Cardiac fibroblast (primary cell): ENCODE measurements around the gene HECW1.
"Not testable (repeated sequence)": the region's sequence is repeated elsewhere in the genome, so short reads cannot be mapped to it uniquely, and the experiment has no call there.

Source experiments
- DNase-seq, 2 donors: peaks; one replicate each; pipeline versions ENCODE4 v3.0.0 to v3.0.0-alpha.2; 2010; ENCODE audit warnings: low read depth in 2 of 2
- H3K4me3 ChIP-seq, 2 donors: replicated peaks in 1 of 2; 1 replicate in 1 of 2; 2 replicates in 1 of 2; pipeline ENCODE4 v1.5.1; 2011; ENCODE audit warnings: low read depth in 2 of 2, low read length in 2 of 2, mild to moderate bottlenecking in 2 of 2, moderate library complexity in 1 of 2
- TF ChIP-seq, protein P1 (sequence below): IDR thresholded peaks from one replicate; pipeline ENCODE4 v1.5.1; 2011; ENCODE audit warnings: low read depth, mild to moderate bottlenecking, low read length, inconsistent platforms

HECW1 gene

DNA sequence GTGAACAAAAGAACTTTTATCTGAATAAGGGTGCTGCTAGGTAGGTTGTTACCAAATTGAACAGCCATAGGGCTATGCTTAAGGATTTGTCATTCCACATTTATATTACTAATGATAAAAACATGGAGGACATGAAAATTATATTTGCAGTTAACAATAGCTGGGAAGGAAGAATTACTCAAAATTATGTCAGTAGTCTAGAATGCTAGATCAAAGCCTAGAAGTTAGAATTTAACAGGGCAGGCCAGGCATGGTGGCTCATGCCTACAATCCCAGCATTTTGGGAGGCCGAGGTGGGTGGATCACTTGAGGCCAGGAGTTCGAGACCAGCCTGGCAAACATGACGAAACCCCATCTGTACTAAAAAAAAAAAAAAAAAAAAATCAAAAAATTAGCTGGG, 479.9 kb downstream of the HECW1 start:
- no peak overlapping the region for H3K4me3 ChIP-seq

DNA sequence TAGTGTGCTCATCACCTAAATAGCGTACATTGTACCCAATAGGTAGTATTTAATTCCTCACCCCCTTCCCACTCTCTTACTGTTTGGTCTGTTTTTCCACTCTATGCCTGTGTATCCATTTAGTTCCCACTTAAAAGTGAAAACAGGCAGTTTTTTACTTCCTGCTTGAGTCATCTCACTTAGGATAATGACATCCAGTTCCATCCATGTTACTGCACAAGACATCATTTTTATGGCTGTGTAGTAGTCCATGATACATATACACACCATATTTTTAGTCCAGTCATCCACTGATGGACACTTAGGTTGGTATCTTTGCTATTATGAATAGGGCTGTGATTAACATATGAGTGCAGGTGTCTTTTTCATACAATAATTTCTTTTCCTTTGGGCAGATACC, 480.6 kb downstream of the HECW1 start:
- no peak for DNase-seq
- TF ChIP-seq, protein P1, sequence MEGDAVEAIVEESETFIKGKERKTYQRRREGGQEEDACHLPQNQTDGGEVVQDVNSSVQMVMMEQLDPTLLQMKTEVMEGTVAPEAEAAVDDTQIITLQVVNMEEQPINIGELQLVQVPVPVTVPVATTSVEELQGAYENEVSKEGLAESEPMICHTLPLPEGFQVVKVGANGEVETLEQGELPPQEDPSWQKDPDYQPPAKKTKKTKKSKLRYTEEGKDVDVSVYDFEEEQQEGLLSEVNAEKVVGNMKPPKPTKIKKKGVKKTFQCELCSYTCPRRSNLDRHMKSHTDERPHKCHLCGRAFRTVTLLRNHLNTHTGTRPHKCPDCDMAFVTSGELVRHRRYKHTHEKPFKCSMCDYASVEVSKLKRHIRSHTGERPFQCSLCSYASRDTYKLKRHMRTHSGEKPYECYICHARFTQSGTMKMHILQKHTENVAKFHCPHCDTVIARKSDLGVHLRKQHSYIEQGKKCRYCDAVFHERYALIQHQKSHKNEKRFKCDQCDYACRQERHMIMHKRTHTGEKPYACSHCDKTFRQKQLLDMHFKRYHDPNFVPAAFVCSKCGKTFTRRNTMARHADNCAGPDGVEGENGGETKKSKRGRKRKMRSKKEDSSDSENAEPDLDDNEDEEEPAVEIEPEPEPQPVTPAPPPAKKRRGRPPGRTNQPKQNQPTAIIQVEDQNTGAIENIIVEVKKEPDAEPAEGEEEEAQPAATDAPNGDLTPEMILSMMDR: no peak
- no peak overlapping the region for H3K4me3 ChIP-seq

More for the DNA sequence above, 479.9 kb downstream of the HECW1 start:
- TF ChIP-seq, protein P1: no peak
- peak in 1 of 2 donors; percentile 30 for DNase-seq

DNA sequence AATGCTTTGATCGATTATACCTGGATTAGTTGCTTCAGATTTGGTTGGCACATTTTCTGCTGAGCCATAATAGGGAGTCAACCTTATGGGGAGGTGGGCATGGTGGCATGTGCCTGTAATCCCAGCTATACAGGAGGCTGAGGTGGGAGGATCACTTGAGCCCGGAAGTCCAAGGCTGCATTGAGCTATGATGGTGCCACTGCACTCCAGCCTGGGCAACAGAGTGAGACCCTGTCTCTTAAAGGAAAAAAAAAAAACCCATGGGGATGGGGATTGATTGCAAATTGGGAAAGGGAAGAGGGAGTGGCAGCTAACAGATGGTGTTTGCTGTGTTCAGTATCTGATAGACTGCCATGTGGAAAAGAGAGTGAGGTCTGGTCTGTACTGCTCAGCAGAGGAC, 481.6 kb downstream of the HECW1 start:
- H3K4me3 ChIP-seq: no peak overlapping the region
- DNase-seq: no peak
- TF ChIP-seq, protein P1: no peak

DNA sequence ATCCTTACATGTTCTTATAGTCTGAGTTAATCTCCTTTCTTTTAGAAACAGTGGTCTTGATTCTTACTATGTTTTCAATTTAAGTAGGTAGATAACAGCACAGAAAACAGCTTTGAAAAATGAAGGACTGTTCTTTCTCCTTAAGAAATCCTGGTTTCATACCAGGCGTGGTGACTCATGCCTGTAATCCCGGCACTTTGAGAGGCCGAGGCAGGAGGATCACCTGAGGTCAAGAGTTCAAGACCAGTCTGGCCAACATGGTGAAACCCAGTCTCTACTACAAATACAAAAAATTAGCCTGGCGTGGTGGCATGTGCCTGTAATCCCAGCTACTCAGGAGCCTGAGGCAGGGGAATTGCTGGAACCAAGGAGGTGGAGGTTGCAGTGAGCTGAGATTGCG, 484.0 kb downstream of the HECW1 start:
- peak in 1 of 2 donors; percentile 32 for DNase-seq
- not testable (repeated sequence) for H3K4me3 ChIP-seq

DNA sequence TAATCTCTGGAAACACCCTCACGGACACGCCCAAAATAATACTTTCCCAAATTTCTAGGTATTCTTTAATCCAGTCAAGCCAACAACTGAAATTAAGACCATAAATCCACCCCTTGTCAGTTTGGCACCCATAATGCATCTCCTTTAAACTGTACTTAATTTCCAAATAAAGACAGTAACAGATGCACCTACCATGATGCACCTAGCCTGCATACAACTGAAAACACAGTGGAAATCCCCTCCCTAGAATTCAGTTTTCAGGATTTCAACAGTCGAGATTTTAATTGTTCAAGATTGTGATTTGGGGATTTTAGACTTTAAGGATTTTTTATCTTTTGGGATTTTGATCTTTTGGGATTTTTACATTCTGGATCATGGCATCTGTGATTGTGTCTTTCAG, 487.6 kb downstream of the HECW1 start:
- H3K4me3 ChIP-seq: no peak overlapping the region
- DNase-seq: no peak
- TF ChIP-seq, protein P1: no peak

DNA sequence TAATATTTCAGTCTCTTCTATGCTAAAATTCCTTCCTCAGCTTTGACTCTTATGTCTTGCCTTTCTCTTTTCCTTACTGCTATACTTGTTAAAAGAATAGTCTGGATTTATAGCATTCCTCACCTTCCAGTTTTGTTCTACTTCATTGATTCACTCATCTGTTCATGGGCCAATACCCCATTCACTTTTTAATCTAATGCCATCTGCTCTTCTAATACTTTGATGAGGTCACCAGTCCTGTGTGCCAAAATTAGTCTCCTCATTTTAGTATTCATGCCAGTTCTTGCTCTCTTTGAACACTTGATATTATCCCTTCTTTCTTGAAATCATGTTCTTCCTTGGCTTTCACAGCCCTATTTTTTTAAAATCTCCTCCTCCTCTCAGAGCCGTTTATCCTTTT, 489.8 kb downstream of the HECW1 start:
- TF ChIP-seq, protein P1: no peak
- no peak overlapping the region for H3K4me3 ChIP-seq
- no peak for DNase-seq

DNA sequence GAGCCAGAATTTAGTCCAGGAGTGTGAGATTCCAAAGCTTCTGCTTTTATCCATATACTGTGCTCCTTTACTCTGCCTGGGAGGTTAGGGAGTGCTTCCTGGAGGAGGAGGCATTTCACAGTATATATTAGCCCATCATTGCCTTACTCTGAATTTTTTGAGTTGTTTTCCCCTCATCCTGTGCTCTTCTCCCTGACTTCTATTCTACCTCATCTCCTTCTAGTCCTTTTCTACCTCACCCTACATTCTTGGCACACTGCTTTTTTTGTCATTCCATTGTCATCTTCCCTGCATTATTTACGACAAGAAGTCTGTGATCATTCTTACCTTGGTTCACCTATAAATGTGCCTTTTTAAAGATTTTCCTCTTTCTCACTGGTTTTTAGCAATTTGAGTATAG, 491.8 kb downstream of the HECW1 start:
- no peak for DNase-seq
- TF ChIP-seq, protein P1: no peak
- H3K4me3 ChIP-seq: no peak overlapping the region
